Neural progenitor cell (in vitro differentiated cells): ENCODE measurements around the gene RET.

Experiments
- CTCF ChIP-seq: fragments of 200-600 bp; sonication (generic); IDR thresholded peaks from 2 replicates; pipeline ENCODE4 v1.5.1; 2017; ENCODE audit warnings: antibody characterized with exemption, mild to moderate bottlenecking
- EZH2phosphoT487 ChIP-seq: fragments of 200-600 bp; sonication (generic); IDR thresholded peaks from 2 replicates; pipeline ENCODE4 v1.6.1; 2017; ENCODE audit warnings: antibody characterized with exemption

GRCh38 chr10:43089519-43089918 lies 12.7 kb downstream of the RET start:
- TF ChIP-seq EZH2phosphoT487 (no peak), CTCF (no peak)
